K562 (cell line): ENCODE data around the gene GPR32. TPM values are rescaled to one million over a fixed set of nuclear protein-coding genes. Genes with fewer than 3 reads are reported as not detected.

Source experiments
- FOXP1 ChIP-seq: sonication (generic); formaldehyde crosslinking; IDR thresholded peaks from 2 replicates; pipeline ENCODE4 v1.8.0; 2022; ENCODE audit warnings: mild to moderate bottlenecking, missing genetic modification reagents
- HDAC3 ChIP-seq: fragments of 450-650 bp; IDR thresholded peaks from 2 replicates; pipeline ENCODE4 v1.6.1; 2018; ENCODE audit warnings: borderline replicate concordance, mild to moderate bottlenecking, moderate library complexity; ENCODE audit not compliant: partially characterized antibody
- KDM1A ChIP-seq, 2 experiments: fragments of 450-650 bp; IDR thresholded peaks; 2 replicates each; pipeline ENCODE4 v1.6.1; 2016; ENCODE audit warnings: mild to moderate bottlenecking in 2 of 2
- PURB ChIP-seq: sonication (generic); formaldehyde crosslinking; IDR thresholded peaks from 2 replicates; pipeline ENCODE4 v1.9.0; 2021; ENCODE audit warnings: low read depth, mild to moderate bottlenecking, missing genetic modification reagents
- RAD21 ChIP-seq, 2 experiments: fragments of 250-450 bp in 1 of 2; fragments of 450-650 bp in 1 of 2; sonication (Bioruptor Pico) in 1 of 2; formaldehyde crosslinking in 1 of 2; IDR thresholded peaks in 1 of 2; conservative IDR thresholded peaks in 1 of 2; 2 replicates each; pipeline versions ENCODE4 v1.4.0 to v1.8.0; 2020 to 2022; ENCODE audit warnings: mild to moderate bottlenecking in 2 of 2, moderate library complexity in 1 of 2
- SETDB1 ChIP-seq: IDR thresholded peaks from one replicate; pipeline ENCODE4 v1.6.1; 2012; ENCODE audit warnings: low read length, control low read depth, inconsistent platforms
- ZNF184 ChIP-seq: sonication (generic); formaldehyde crosslinking; IDR thresholded peaks from 2 replicates; pipeline ENCODE4 v1.5.0; 2020; ENCODE audit warnings: missing genetic modification reagents
- ZNF586 ChIP-seq: fragments of 450-650 bp; formaldehyde crosslinking; conservative IDR thresholded peaks from 2 replicates; pipeline ENCODE4 v1.4.0; 2020; ENCODE audit warnings: mild to moderate bottlenecking, moderate library complexity
- polyA plus RNA-seq, 8 experiments: library from polyadenylated mRNA; depleted of rRNA in 4 of 8; stranded (reverse) in 5 of 8; unstranded in 3 of 8; fragments of >200 nt; fragmentation: Nextera tagmentation in 2 of 8; fragmentation: Illumina TruSeq in 1 of 8; extraction: Ambion mirVana in 2 of 8; extraction: Trizol in 1 of 8; gene quantifications; 2 replicates each; pipeline versions ENCODE4 v1.2.1 to v1.2.3, GENCODE V29; 2011 to 2014; ENCODE audit warnings: inconsistent platforms in 1 of 8, missing spikeins in 1 of 8
- total RNA-seq, 7 experiments: library from RNA; depleted of rRNA in 6 of 7; stranded (reverse); fragments of >200 nt in 6 of 7; fragmentation: Illumina TruSeq in 2 of 7; extraction: Trizol in 2 of 7; gene quantifications; 2 replicates each; pipeline versions ENCODE4 v1.2.1 to v1.2.3, GENCODE V29; 2011 to 2021; ENCODE audit warnings: low replicate concordance in 1 of 7
- TF ChIP-seq, protein P1 (sequence below): fragments of 250-450 bp; sonication (Bioruptor Pico); IDR thresholded peaks from 2 replicates; pipeline ENCODE4 v1.4.0; 2020; ENCODE audit warnings: mild to moderate bottlenecking, moderate library complexity
- TF ChIP-seq, protein P2 (sequence below), 2 experiments: fragments of 450-650 bp; conservative IDR thresholded peaks; 2 replicates each; pipeline ENCODE4 v1.6.1; 2017; ENCODE audit warnings: mild to moderate bottlenecking in 2 of 2, moderate library complexity in 2 of 2
- TF ChIP-seq, protein P3 (sequence below): fragments of 450-650 bp; IDR thresholded peaks from 2 replicates; pipeline ENCODE4 v1.6.1; 2016; ENCODE audit warnings: mild to moderate bottlenecking
- TF ChIP-seq, protein P4 (sequence below): fragments of 450-650 bp; IDR thresholded peaks from 2 replicates; pipeline ENCODE4 v1.6.1; 2016; ENCODE audit warnings: borderline replicate concordance
- TF ChIP-seq, protein P5 (sequence below): fragments of 450-650 bp; IDR thresholded peaks from 2 replicates; pipeline ENCODE4 v1.7.1; 2018; ENCODE audit warnings: mild to moderate bottlenecking, low read depth; ENCODE audit not compliant: partially characterized antibody

GPR32 gene
- total and polyA plus RNA-seq, 9 of the 15 experiments (the other 6 are each of a cell fraction or from before 2014, with no cell fraction given): not detected

DNA sequence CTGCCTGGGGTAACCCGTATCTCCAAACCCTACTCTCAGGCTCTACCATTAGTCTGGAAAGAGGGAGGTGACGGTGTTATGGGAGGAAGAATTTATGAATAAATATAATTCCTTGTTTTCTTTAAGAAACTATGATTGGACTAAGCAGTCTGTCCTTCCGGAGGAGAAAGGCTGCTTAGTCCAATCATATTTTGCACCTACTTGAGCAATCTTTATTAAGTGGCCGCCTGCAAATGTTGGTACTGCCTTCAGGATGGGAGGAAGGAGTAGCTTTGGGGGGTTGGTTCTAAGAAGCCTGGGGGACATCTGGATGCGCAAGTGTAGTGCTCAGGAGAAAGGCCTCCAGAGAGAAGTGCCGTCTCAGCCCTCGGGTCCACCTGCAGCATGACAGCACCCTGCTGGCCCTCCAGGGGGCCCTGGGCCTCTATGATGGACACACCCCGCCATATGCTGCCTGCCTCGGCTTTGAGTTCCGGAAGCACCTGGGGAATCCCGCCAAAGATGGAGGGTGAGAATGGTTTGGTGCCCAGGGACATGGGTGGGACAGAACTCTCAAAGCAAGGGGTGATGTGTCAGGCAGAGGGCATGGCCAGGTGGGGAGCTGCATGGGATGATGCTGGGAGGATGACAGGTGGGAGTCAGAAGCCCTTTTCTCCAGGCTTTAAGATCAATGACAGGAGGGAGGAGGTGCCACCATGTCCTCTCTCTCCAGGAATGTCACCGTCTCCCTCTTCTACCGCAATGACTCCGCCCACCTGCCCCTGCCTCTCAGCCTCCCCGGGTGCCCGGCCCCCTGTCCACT lies 24.0 kb downstream of the GPR32 start (continued):
- TF ChIP-seq, protein P1, sequence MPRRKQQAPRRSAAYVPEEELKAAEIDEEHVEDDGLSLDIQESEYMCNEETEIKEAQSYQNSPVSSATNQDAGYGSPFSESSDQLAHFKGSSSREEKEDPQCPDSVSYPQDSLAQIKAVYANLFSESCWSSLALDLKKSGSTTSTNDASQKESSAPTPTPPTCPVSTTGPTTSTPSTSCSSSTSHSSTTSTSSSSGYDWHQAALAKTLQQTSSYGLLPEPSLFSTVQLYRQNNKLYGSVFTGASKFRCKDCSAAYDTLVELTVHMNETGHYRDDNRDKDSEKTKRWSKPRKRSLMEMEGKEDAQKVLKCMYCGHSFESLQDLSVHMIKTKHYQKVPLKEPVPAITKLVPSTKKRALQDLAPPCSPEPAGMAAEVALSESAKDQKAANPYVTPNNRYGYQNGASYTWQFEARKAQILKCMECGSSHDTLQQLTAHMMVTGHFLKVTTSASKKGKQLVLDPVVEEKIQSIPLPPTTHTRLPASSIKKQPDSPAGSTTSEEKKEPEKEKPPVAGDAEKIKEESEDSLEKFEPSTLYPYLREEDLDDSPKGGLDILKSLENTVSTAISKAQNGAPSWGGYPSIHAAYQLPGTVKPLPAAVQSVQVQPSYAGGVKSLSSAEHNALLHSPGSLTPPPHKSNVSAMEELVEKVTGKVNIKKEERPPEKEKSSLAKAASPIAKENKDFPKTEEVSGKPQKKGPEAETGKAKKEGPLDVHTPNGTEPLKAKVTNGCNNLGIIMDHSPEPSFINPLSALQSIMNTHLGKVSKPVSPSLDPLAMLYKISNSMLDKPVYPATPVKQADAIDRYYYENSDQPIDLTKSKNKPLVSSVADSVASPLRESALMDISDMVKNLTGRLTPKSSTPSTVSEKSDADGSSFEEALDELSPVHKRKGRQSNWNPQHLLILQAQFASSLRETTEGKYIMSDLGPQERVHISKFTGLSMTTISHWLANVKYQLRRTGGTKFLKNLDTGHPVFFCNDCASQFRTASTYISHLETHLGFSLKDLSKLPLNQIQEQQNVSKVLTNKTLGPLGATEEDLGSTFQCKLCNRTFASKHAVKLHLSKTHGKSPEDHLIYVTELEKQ (CRISPR knock-in tag): no peak
- TF ChIP-seq RAD21 (CRISPR knock-in tag; conservative IDR thresholded peaks at IDR 0.05 in 1 of 2, IDR thresholded peaks at IDR 0.05 in 1 of 2) (peak; percentile 53 to 79), FOXP1 (CRISPR knock-in tag) (0 out of 2 replicates have a peak, but pooled peaks have one; percentile 60), KDM1A (IDR thresholded peaks at IDR 0.05) (no peak), ZNF184 (no peak), SETDB1 (no peak), PURB (no peak), ZNF586 (CRISPR knock-in tag) (no peak), HDAC3 (no peak)
- TF ChIP-seq, protein P2, sequence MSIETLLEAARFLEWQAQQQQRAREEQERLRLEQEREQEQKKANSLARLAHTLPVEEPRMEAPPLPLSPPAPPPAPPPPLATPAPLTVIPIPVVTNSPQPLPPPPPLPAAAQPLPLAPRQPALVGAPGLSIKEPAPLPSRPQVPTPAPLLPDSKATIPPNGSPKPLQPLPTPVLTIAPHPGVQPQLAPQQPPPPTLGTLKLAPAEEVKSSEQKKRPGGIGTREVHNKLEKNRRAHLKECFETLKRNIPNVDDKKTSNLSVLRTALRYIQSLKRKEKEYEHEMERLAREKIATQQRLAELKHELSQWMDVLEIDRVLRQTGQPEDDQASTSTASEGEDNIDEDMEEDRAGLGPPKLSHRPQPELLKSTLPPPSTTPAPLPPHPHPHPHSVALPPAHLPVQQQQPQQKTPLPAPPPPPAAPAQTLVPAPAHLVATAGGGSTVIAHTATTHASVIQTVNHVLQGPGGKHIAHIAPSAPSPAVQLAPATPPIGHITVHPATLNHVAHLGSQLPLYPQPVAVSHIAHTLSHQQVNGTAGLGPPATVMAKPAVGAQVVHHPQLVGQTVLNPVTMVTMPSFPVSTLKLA (conservative IDR thresholded peaks at IDR 0.05): peak in 1 of 2 experiments; percentile 51; a peak in 2 of 4 replicates
- TF ChIP-seq, protein P3, sequence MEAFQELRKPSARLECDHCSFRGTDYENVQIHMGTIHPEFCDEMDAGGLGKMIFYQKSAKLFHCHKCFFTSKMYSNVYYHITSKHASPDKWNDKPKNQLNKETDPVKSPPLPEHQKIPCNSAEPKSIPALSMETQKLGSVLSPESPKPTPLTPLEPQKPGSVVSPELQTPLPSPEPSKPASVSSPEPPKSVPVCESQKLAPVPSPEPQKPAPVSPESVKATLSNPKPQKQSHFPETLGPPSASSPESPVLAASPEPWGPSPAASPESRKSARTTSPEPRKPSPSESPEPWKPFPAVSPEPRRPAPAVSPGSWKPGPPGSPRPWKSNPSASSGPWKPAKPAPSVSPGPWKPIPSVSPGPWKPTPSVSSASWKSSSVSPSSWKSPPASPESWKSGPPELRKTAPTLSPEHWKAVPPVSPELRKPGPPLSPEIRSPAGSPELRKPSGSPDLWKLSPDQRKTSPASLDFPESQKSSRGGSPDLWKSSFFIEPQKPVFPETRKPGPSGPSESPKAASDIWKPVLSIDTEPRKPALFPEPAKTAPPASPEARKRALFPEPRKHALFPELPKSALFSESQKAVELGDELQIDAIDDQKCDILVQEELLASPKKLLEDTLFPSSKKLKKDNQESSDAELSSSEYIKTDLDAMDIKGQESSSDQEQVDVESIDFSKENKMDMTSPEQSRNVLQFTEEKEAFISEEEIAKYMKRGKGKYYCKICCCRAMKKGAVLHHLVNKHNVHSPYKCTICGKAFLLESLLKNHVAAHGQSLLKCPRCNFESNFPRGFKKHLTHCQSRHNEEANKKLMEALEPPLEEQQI: no peak
- TF ChIP-seq, protein P4, sequence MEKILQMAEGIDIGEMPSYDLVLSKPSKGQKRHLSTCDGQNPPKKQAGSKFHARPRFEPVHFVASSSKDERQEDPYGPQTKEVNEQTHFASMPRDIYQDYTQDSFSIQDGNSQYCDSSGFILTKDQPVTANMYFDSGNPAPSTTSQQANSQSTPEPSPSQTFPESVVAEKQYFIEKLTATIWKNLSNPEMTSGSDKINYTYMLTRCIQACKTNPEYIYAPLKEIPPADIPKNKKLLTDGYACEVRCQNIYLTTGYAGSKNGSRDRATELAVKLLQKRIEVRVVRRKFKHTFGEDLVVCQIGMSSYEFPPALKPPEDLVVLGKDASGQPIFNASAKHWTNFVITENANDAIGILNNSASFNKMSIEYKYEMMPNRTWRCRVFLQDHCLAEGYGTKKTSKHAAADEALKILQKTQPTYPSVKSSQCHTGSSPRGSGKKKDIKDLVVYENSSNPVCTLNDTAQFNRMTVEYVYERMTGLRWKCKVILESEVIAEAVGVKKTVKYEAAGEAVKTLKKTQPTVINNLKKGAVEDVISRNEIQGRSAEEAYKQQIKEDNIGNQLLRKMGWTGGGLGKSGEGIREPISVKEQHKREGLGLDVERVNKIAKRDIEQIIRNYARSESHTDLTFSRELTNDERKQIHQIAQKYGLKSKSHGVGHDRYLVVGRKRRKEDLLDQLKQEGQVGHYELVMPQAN: no peak
- TF ChIP-seq, protein P5, sequence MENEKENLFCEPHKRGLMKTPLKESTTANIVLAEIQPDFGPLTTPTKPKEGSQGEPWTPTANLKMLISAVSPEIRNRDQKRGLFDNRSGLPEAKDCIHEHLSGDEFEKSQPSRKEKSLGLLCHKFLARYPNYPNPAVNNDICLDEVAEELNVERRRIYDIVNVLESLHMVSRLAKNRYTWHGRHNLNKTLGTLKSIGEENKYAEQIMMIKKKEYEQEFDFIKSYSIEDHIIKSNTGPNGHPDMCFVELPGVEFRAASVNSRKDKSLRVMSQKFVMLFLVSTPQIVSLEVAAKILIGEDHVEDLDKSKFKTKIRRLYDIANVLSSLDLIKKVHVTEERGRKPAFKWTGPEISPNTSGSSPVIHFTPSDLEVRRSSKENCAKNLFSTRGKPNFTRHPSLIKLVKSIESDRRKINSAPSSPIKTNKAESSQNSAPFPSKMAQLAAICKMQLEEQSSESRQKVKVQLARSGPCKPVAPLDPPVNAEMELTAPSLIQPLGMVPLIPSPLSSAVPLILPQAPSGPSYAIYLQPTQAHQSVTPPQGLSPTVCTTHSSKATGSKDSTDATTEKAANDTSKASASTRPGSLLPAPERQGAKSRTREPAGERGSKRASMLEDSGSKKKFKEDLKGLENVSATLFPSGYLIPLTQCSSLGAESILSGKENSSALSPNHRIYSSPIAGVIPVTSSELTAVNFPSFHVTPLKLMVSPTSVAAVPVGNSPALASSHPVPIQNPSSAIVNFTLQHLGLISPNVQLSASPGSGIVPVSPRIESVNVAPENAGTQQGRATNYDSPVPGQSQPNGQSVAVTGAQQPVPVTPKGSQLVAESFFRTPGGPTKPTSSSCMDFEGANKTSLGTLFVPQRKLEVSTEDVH: peak; percentile 78
